CMK (cell line): ENCODE measurements around the gene ESF1.

Experiments used
- DNase-seq: peaks from one replicate; pipeline ENCODE4 v3.0.0-alpha.2; 2010; ENCODE audit warnings: low read depth

Gene ESF1

GRCh38 chr20:13784893-13785715 lies at the start of gene ESF1, which contains the start of gene NDUFAF5:
Gene ESF1 (minus strand): TSS chr20:13784919. CDS start chr20:13783140, 1,779 bp downstream.
Gene NDUFAF5 (plus strand): TSS chr20:13785028. CDS start chr20:13785069, 41 bp downstream.
- peak; percentile 99 for DNase-seq

GRCh38 chr20:13831476-13831875 lies 46.8 kb upstream of the ESF1 start:
- no peak for DNase-seq

GRCh38 chr20:13825465-13825864 lies 40.7 kb upstream of the ESF1 start:
- no peak for DNase-seq

- no peak for DNase-seq
Observed at GRCh38 chr20:13824459-13824858, 39.7 kb upstream of the ESF1 start.

GRCh38 chr20:13822459-13822858 lies 37.7 kb upstream of the ESF1 start:
- no peak for DNase-seq

- DNase-seq = no peak
Observed at GRCh38 chr20:13821876-13822275, 37.2 kb upstream of the ESF1 start.

GRCh38 chr20:13819885-13820645 lies 35.3 kb upstream of the ESF1 start:
- peak; percentile 24 for DNase-seq

- no peak for DNase-seq
Observed at GRCh38 chr20:13817342-13817741, 32.6 kb upstream of the ESF1 start.

- DNase-seq = no peak
Observed at GRCh38 chr20:13816757-13817156, 32.0 kb upstream of the ESF1 start.

- DNase-seq = no peak
Observed at GRCh38 chr20:13814672-13815071, 30.0 kb upstream of the ESF1 start.

GRCh38 chr20:13813910-13814309 lies 29.2 kb upstream of the ESF1 start:
- no peak for DNase-seq

- DNase-seq = no peak
Observed at GRCh38 chr20:13810446-13810845, 25.7 kb upstream of the ESF1 start.

GRCh38 chr20:13809855-13810254 lies 25.1 kb upstream of the ESF1 start:
- no peak for DNase-seq

GRCh38 chr20:13809373-13809772 lies 24.7 kb upstream of the ESF1 start:
- DNase-seq = no peak

- no peak for DNase-seq
Observed at GRCh38 chr20:13800728-13801134, 16.0 kb upstream of the ESF1 start.

GRCh38 chr20:13799974-13800373 lies 15.3 kb upstream of the ESF1 start:
- DNase-seq = no peak

GRCh38 chr20:13799040-13799439 lies 14.3 kb upstream of the ESF1 start:
- no peak for DNase-seq

- no peak for DNase-seq
Observed at GRCh38 chr20:13794667-13795066, 9.9 kb upstream of the ESF1 start.

- DNase-seq = no peak
Observed at GRCh38 chr20:13793001-13793400, 8.3 kb upstream of the ESF1 start.

- no peak for DNase-seq
Observed at GRCh38 chr20:13791540-13792459, 7.1 kb upstream of the ESF1 start.

- no peak for DNase-seq
Observed at GRCh38 chr20:13790708-13791107, 6.0 kb upstream of the ESF1 start.

GRCh38 chr20:13788167-13788834 lies 3.6 kb upstream of the ESF1 start:
- no peak for DNase-seq
